DOHH2 (cell line): ENCODE measurements around the gene RACGAP1.
"Not testable (repeated sequence)": the region's sequence is repeated elsewhere in the genome, so short reads cannot be mapped to it uniquely, and the experiment has no call there.

Source experiments
- CTCF ChIP-seq: fragments of 200-600 bp; sonication (generic); IDR thresholded peaks from one replicate; pipeline ENCODE4 v1.5.1; 2014; ENCODE audit warnings: antibody characterized with exemption, mild to moderate bottlenecking, low read depth, low read length; ENCODE audit not compliant: poor library complexity, severe bottlenecking
- EZH2phosphoT487 ChIP-seq: fragments of 200-600 bp; sonication (generic); IDR thresholded peaks from 2 replicates; pipeline ENCODE4 v1.6.1; 2017; ENCODE audit warnings: borderline replicate concordance, mild to moderate bottlenecking, antibody characterized with exemption, low read length, moderate library complexity, mixed read lengths

GRCh38 chr12:49986476-49986875 lies 38.8 kb downstream of the RACGAP1 start:
- not testable (repeated sequence) for TF ChIP-seq CTCF, EZH2phosphoT487
